H1 (cell line): ENCODE results near the gene CFH. TPM values are rescaled to one million over a fixed set of nuclear protein-coding genes. Genes with fewer than 3 reads are reported as not detected.

ENCODE experiments used
- CTCF ChIA-PET: fragments of 300-600 bp; sonication (Branson Sonifier 250); formaldehyde crosslinking; loops from one replicate; lab custom pipeline; 2021; ENCODE audit not compliant: partially characterized antibody; lab: Charles Lee
- POLR2A ChIA-PET: fragments of 300-600 bp; sonication (Branson Sonifier 250); formaldehyde crosslinking; loops from one replicate; lab custom pipeline; 2021; ENCODE audit warnings: inconsistent platforms; ENCODE audit not compliant: partially characterized antibody; lab: Charles Lee
- DNase-seq, 2 experiments: peaks; one replicate each; pipeline versions ENCODE4 v3.0.0 to v3.0.0-alpha.2; 2010 to 2022; ENCODE audit warnings: low spot score in 2 of 2, low read depth in 1 of 2, mixed read lengths in 1 of 2
- FAIRE-seq: peaks from 2 replicates; lab custom pipeline; 2011; peaks lifted over from hg19 to GRCh38; lab: Jason Lieb, UNC
- H2AFZ ChIP-seq: 2 replicates; pipeline ENCODE4 v1.8.1; 2012; ENCODE audit warnings: low read length, inconsistent platforms
- H2AK5ac ChIP-seq: 2 replicates; pipeline ENCODE4 v1.6.1; 2013; ENCODE audit warnings: low read depth, low read length
- H2BK120ac ChIP-seq: replicated peaks from 2 replicates; pipeline ENCODE3; 2013; ENCODE audit warnings: low read depth, low read length, inconsistent platforms
- H2BK12ac ChIP-seq: 2 replicates; pipeline ENCODE4 v1.6.1; 2013; ENCODE audit warnings: low read depth, low read length
- H2BK15ac ChIP-seq: 2 replicates; pipeline ENCODE4 v1.6.1; 2013; ENCODE audit warnings: low read length
- H2BK20ac ChIP-seq: 2 replicates; pipeline ENCODE4 v1.6.1; 2013; ENCODE audit warnings: low read length
- H2BK5ac ChIP-seq: 2 replicates; pipeline ENCODE4 v1.6.1; 2013; ENCODE audit warnings: low read depth, low read length
- H3K14ac ChIP-seq: 2 replicates; pipeline ENCODE4 v1.6.1; 2013; ENCODE audit warnings: inconsistent platforms; ENCODE audit not compliant: insufficient read length
- H3K18ac ChIP-seq: 2 replicates; pipeline ENCODE4 v1.6.1; 2013; ENCODE audit warnings: low read length; ENCODE audit errors: extremely low read depth
- H3K23ac ChIP-seq: 2 replicates; pipeline ENCODE4 v1.6.1; 2013; ENCODE audit warnings: inconsistent platforms; ENCODE audit not compliant: insufficient read length
- H3K23me2 ChIP-seq: 2 replicates; pipeline ENCODE4 v1.6.1; 2013; ENCODE audit warnings: low read depth, low read length
- H3K27ac ChIP-seq: 2 replicates; pipeline ENCODE4 v1.6.1; 2011; ENCODE audit warnings: low read depth, low read length, inconsistent platforms
- H3K27me3 ChIP-seq, 4 experiments: replicated peaks in 1 of 4; 1 replicate in 1 of 4; 2 replicates in 3 of 4; pipeline versions ENCODE4 v1.6.1 to v1.8.1; 2011 to 2013; ENCODE audit warnings: low read length in 3 of 4, mild to moderate bottlenecking in 3 of 4, inconsistent platforms in 2 of 4, mixed read lengths in 2 of 4, moderate library complexity in 1 of 4; ENCODE audit not compliant: control insufficient read depth in 3 of 4, insufficient read depth in 3 of 4; ENCODE audit errors: extremely low read depth in 1 of 4
- H3K36me3 ChIP-seq, 4 experiments: 2 replicates each; pipeline versions ENCODE4 v1.6.1 to v1.8.1; 2011 to 2013; ENCODE audit warnings: mild to moderate bottlenecking in 4 of 4, low read length in 3 of 4, moderate library complexity in 2 of 4, control low read depth in 1 of 4, inconsistent platforms in 1 of 4; ENCODE audit not compliant: insufficient read depth in 4 of 4, control insufficient read depth in 2 of 4
- H3K4ac ChIP-seq: replicated peaks from 2 replicates; pipeline ENCODE3; 2013; ENCODE audit warnings: low read length, low read depth, mixed read lengths, inconsistent platforms; ENCODE audit not compliant: insufficient read length
- H3K4me1 ChIP-seq, 4 experiments: replicated peaks in 1 of 4; 1 replicate in 1 of 4; 2 replicates in 3 of 4; pipeline versions ENCODE4 v1.6.1 to v1.8.1; 2011 to 2013; ENCODE audit warnings: low read length in 3 of 4, inconsistent platforms in 2 of 4, mixed read lengths in 1 of 4; ENCODE audit not compliant: insufficient read depth in 4 of 4, control insufficient read depth in 3 of 4
- H3K4me2 ChIP-seq, 2 experiments: 2 replicates each; pipeline versions ENCODE4 v1.6.1 to v1.8.1; 2011 to 2013; ENCODE audit warnings: low read depth in 2 of 2, low read length in 2 of 2, control low read depth in 1 of 2, inconsistent platforms in 1 of 2, mild to moderate bottlenecking in 1 of 2; ENCODE audit not compliant: insufficient read depth in 1 of 2
- H3K4me3 ChIP-seq, 4 experiments: fragments of 200-600, 300-600 bp in 1 of 4; sonication (generic), shearing (Covaris generic), sonication (Bioruptor Twin) in 1 of 4; 2 replicates each; pipeline versions ENCODE4 v1.5.1 to v1.8.1; 2011 to 2016; ENCODE audit warnings: low read length in 4 of 4, low read depth in 3 of 4, control low read depth in 2 of 4, inconsistent platforms in 2 of 4, mild to moderate bottlenecking in 2 of 4, mixed read lengths in 1 of 4, moderate library complexity in 1 of 4; ENCODE audit not compliant: insufficient read depth in 2 of 4; ENCODE audit errors: extremely low read depth in 1 of 4
- H3K56ac ChIP-seq: replicated peaks from 2 replicates; pipeline ENCODE3; 2013; ENCODE audit warnings: low read depth, mild to moderate bottlenecking, mixed read lengths, low read length, inconsistent platforms; ENCODE audit not compliant: insufficient read length
- H3K79me1 ChIP-seq: 2 replicates; pipeline ENCODE4 v1.6.1; 2013; ENCODE audit warnings: low read depth, low read length, control low read depth
- H3K79me2 ChIP-seq, 2 experiments: 2 replicates each; pipeline versions ENCODE4 v1.6.1 to v1.8.1; 2012 to 2013; ENCODE audit warnings: low read length in 2 of 2, mild to moderate bottlenecking in 2 of 2, inconsistent platforms in 1 of 2; ENCODE audit not compliant: insufficient read depth in 2 of 2, control insufficient read depth in 1 of 2
- H3K9ac ChIP-seq, 4 experiments: replicated peaks in 1 of 4; 1 replicate in 1 of 4; 2 replicates in 3 of 4; pipeline versions ENCODE4 v1.6.1 to v1.8.1; 2011 to 2013; ENCODE audit warnings: low read depth in 3 of 4, low read length in 3 of 4, control low read depth in 2 of 4, mild to moderate bottlenecking in 2 of 4, moderate library complexity in 2 of 4, inconsistent platforms in 1 of 4; ENCODE audit errors: extremely low read depth in 1 of 4
- H3K9me3 ChIP-seq, 2 experiments: 2 replicates each; pipeline versions ENCODE4 v1.6.1 to v1.8.1; 2012 to 2013; ENCODE audit warnings: mild to moderate bottlenecking in 2 of 2, moderate library complexity in 2 of 2, control low read depth in 1 of 2, inconsistent platforms in 1 of 2, low read depth in 1 of 2, low read length in 1 of 2, mixed read lengths in 1 of 2; ENCODE audit not compliant: insufficient read depth in 2 of 2
- H4K20me1 ChIP-seq, 2 experiments: replicated peaks in 1 of 2; 2 replicates each; pipeline versions ENCODE3 to v1.8.1; 2011 to 2013; ENCODE audit warnings: inconsistent platforms in 2 of 2, low read length in 2 of 2, mild to moderate bottlenecking in 1 of 2; ENCODE audit not compliant: insufficient read depth in 2 of 2, control insufficient read depth in 1 of 2
- H4K5ac ChIP-seq: 2 replicates; pipeline ENCODE4 v1.6.1; 2013; ENCODE audit warnings: low read length, low read depth, mixed read lengths, inconsistent platforms; ENCODE audit not compliant: insufficient read length
- H4K8ac ChIP-seq: 2 replicates; pipeline ENCODE4 v1.8.0; 2013; ENCODE audit warnings: mild to moderate bottlenecking, moderate library complexity, low read length, inconsistent platforms; ENCODE audit not compliant: insufficient read depth; ENCODE audit errors: extremely low read depth
- H4K91ac ChIP-seq: replicated peaks from 2 replicates; pipeline ENCODE3; 2013; ENCODE audit warnings: low read length, mixed read lengths, inconsistent platforms; ENCODE audit not compliant: insufficient read length
- BACH1 ChIP-seq: IDR thresholded peaks from 2 replicates; pipeline ENCODE4 v1.6.1; 2012; ENCODE audit warnings: low read length, improper control_type of control experiment
- BRCA1 ChIP-seq: IDR thresholded peaks from 2 replicates; pipeline ENCODE4 v1.6.1; 2012; ENCODE audit warnings: low read depth, low read length, improper control_type of control experiment
- CHD2 ChIP-seq: IDR thresholded peaks from 2 replicates; pipeline ENCODE4 v1.6.1; 2012; ENCODE audit warnings: low read length, improper control_type of control experiment
- CREB1 ChIP-seq: IDR thresholded peaks from 2 replicates; pipeline ENCODE4 v1.6.1; 2012; ENCODE audit warnings: inconsistent platforms
- EP300 ChIP-seq, 2 experiments: IDR thresholded peaks; 1 replicate in 1 of 2; 2 replicates in 1 of 2; pipeline ENCODE4 v1.6.1; 2011 to 2012; ENCODE audit warnings: low read depth in 2 of 2, low read length in 2 of 2, mild to moderate bottlenecking in 2 of 2, borderline replicate concordance in 1 of 2, inconsistent platforms in 1 of 2, moderate library complexity in 1 of 2
- JUND ChIP-seq: IDR thresholded peaks from 2 replicates; pipeline ENCODE4 v1.6.1; 2011; ENCODE audit warnings: mild to moderate bottlenecking, improper control_type of control experiment, low read length
- MAFK ChIP-seq: IDR thresholded peaks from 2 replicates; pipeline ENCODE4 v1.6.1; 2012; ENCODE audit warnings: low read depth, mild to moderate bottlenecking, improper control_type of control experiment, low read length
- RBBP5 ChIP-seq: IDR thresholded peaks from 2 replicates; pipeline ENCODE4 v1.7.1; 2012; ENCODE audit warnings: low read depth, mild to moderate bottlenecking, inconsistent platforms, low read length, moderate library complexity, borderline replicate concordance
- RFX5 ChIP-seq: IDR thresholded peaks from 2 replicates; pipeline ENCODE4 v1.6.1; 2011; ENCODE audit warnings: low read depth, low read length, improper control_type of control experiment, borderline replicate concordance
- SP1 ChIP-seq: IDR thresholded peaks from 2 replicates; pipeline ENCODE4 v1.6.1; 2011; ENCODE audit warnings: low read depth, low read length
- SP4 ChIP-seq: IDR thresholded peaks from 2 replicates; pipeline ENCODE4 v1.6.1; 2012; ENCODE audit warnings: low read length, inconsistent platforms
- WGBS, 2 experiments: shearing (Covaris generic) in 1 of 2; methylation state at CpG; one replicate each; pipeline versions ENCODE4 v1.1.6 to v1.1.7; 2013 to 2015; ENCODE audit warnings: low lambda C conversion rate in 2 of 2, mixed read lengths in 2 of 2, inconsistent platforms in 1 of 2, low coverage in 1 of 2, missing lambda C conversion rate in 1 of 2; ENCODE audit not compliant: insufficient replicate concordance in 2 of 2, insufficient coverage in 1 of 2, insufficient read length in 1 of 2; ENCODE audit errors: extremely low coverage in 1 of 2, missing lambda C conversion rate in 1 of 2; 5-methylcytosine and 5-hydroxymethylcytosine counted together
- polyA plus RNA-seq, 7 experiments: library from polyadenylated mRNA; depleted of rRNA in 3 of 7; stranded (reverse) in 5 of 7; unstranded in 2 of 7; fragments of >200 nt in 5 of 7; fragments of 200-250 nt in 2 of 7; gene quantifications; 1 replicate in 5 of 7; 2 replicates in 1 of 7; 4 replicates in 1 of 7; pipeline versions ENCODE4 v1.2.1 to v1.2.3, GENCODE V29; 2011 to 2013; ENCODE audit warnings: missing spikeins in 2 of 7, mixed read lengths in 2 of 7
- total RNA-seq: library from RNA; stranded (reverse); fragmentation: NEBNext Ultra II Directional; extraction: Animal tissue kit (Norgen Biotek cat#: 25700); gene quantifications from 2 replicates; pipeline ENCODE4 v1.2.1, GENCODE V29; 2021

The CFH gene
- total and polyA plus RNA-seq, 2 of the 8 experiments (the other 6 are each of a cell fraction or from before 2014, with no cell fraction given): not detected

DNA sequence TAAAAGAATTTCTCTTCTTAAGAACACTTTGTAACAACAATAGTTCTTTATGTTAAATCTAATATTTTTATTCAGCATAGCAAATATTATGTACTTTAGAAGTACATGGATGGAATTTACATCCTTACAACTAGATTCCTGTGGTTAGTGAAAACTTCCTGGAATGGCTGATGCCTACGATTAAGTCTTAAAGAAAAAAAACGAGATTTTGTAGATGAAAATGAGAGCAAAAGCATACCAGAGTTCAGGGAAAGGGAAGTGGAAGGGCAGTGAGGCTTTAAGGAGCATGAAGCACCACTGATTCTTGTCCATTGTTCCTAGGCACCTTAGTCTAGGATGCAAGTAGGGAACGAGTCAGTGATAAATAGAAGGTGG, 26.7 kb downstream of the CFH start:
- H3K23ac ChIP-seq: no peak overlapping the region
- H3K4ac ChIP-seq: no peak overlapping the region
- H4K5ac ChIP-seq: no peak overlapping the region
- H3K36me3 ChIP-seq: no peaks in the 10 kb centered on the region
- no peak overlapping the region for H3K4me2 ChIP-seq
- no peak overlapping the region for H2BK5ac ChIP-seq
- H3K9ac ChIP-seq: no peak overlapping the region
- H3K14ac ChIP-seq: no peak overlapping the region
- no peak overlapping the region for H2BK20ac ChIP-seq
- peak overlapping the region; percentile 86; the same call in 1 of the 2 replicates for H2AFZ ChIP-seq
- no peak overlapping the region for H3K4me3 ChIP-seq
- no peak overlapping the region for H3K27ac ChIP-seq
- H4K8ac ChIP-seq: no peak overlapping the region
- H2AK5ac ChIP-seq: no peak overlapping the region
- no peak overlapping the region for H2BK120ac ChIP-seq
- no peak overlapping the region for H3K56ac ChIP-seq
- H3K27me3 ChIP-seq: no peaks in the 10 kb centered on the region
- no peaks in the 10 kb centered on the region for H4K20me1 ChIP-seq
- ChIA-PET POLR2A (no interaction called here), CTCF (interaction anchor here (0.6 kb wide), 1 partner anchor 27 kb away, joined by 4 read pairs; no protein-coding TSS in a partner anchor)
- WGBS, 2 experiments: 90% methylated on average over 3 of the region's 3 CpGs; no CpG with 5 or more reads in 1 of the 2 experiments
- H2BK12ac ChIP-seq: no peak overlapping the region; the same call in 1 of the 2 replicates
- no peak overlapping the region for H4K91ac ChIP-seq
- H3K79me1 ChIP-seq: no peaks in the 10 kb centered on the region
- no peaks in the 10 kb centered on the region for H3K23me2 ChIP-seq
- H3K9me3 ChIP-seq: no peaks in the 10 kb centered on the region
- FAIRE-seq: no peak
- H3K79me2 ChIP-seq: no peaks in the 10 kb centered on the region
- DNase-seq: no peak
- H3K18ac ChIP-seq: no peak overlapping the region
- no peaks in the 10 kb centered on the region for H3K4me1 ChIP-seq
- no peak for TF ChIP-seq BACH1
- no peak for TF ChIP-seq BRCA1
- TF ChIP-seq CREB1: no peak
- TF ChIP-seq CHD2: no peak
- no peak for TF ChIP-seq RBBP5
- TF ChIP-seq SP4: no peak
- TF ChIP-seq SP1: no peak
- TF ChIP-seq EP300 (IDR thresholded peaks at IDR 0.05; ENCODE audit: borderline replicate concordance in 1 of 2, low read depth in 2 of 2, low read length in 2 of 2): no peak
- no peak for TF ChIP-seq RFX5
- TF ChIP-seq JUND: no peak
- no peak for TF ChIP-seq MAFK
- H2BK15ac ChIP-seq: no peak overlapping the region
